ENCODE results near the gene ARHGAP10. TPM values are rescaled to one million over a fixed set of nuclear protein-coding genes. Genes with fewer than 3 reads are reported as not detected.
A peak's percentile ranks its signal among the peaks of the same experiment; 100 is the strongest.

ARHGAP10 gene
- total RNA-seq, 1 donor from 2014 or later, result 26.9 TPM

DNA sequence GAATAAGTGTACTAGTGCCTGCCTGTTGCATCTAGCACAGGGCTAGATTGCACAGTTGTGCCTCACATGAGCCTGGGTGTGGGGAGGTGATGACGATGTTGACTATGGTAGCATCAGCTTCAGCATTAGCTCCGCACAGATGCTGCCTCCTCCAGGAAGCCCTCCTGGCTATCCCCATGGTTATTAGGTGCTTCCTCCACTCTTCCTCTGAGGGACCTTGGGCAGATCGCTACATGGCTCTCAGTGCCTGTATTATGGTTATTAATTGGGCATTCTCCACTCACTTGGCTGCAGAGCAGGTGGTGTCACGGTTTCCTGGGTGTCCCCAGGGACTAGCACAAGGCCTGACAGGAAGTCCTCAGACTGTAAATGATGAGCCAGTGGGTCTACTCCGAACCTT, 325.6 kb downstream of the ARHGAP10 start:
- H3K4me1 ChIP-seq, result peaks cover 20% of the 10 kb centered on the region
- TF ChIP-seq CTCF (IDR thresholded peaks at IDR 0.05), result no peak
- no peak for ATAC-seq

GRCh38 chr4:148057984-148058859, 326.3 kb downstream of the ARHGAP10 start:
- H3K36me3 ChIP-seq, result peaks cover 5% of the 10 kb centered on the region
- DNase-seq (no peak), ATAC-seq (no peak)
- no peak overlapping the region for H3K27ac ChIP-seq
- no peaks in the 10 kb centered on the region for H3K27me3 ChIP-seq
- no peak for TF ChIP-seq CTCF (IDR thresholded peaks at IDR 0.05)
- no peaks in the 10 kb centered on the region for H3K9me3 ChIP-seq
- no peak overlapping the region for H3K4me3 ChIP-seq
- H3K4me1 ChIP-seq, result peaks cover 20% of the 10 kb centered on the region
- intact Hi-C loops (cut with DNase I), result no loop called here

More for the DNA sequence above, 325.6 kb downstream of the ARHGAP10 start:
- DNase-seq, result no peak
- no peak overlapping the region for H3K4me3 ChIP-seq
- H3K36me3 ChIP-seq, result no peaks in the 10 kb centered on the region
- H3K27me3 ChIP-seq, result no peaks in the 10 kb centered on the region
- H3K9me3 ChIP-seq, result no peaks in the 10 kb centered on the region
- intact Hi-C loops (cut with DNase I), result no loop called here
- H3K27ac ChIP-seq, result no peak overlapping the region

DNA sequence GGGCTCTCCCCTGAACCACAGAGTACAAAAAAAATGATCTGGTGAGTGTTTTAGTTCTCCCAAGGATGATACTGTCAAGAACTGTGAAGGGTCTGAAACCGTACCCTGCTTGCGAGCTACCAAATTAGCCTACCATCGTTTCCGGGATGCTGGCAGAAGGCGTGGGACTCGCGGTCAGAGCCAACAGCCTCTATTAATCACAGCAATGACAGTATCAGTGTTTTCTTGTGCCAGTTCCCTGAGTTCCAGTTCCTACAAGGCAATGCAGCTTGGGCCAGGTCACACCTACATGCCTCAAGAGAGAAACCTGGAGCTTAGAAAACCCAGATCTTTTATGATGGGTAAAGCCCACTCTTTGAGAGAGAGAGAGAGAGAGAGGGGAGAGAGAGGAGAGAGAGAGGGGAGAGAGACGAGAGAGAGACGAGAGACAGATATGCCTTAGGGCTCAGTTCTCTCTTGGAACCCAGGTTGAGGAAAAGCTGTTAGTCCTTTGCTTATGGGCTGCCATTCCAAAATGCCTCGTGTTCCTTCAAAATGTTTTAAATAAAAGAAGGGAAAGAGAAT, 327.8 kb downstream of the ARHGAP10 start:
- DNase-seq, result no peak
- ATAC-seq, result no peak
- no peaks in the 10 kb centered on the region for H3K27me3 ChIP-seq
- no peak for TF ChIP-seq CTCF (IDR thresholded peaks at IDR 0.05)
- intact Hi-C loops (cut with DNase I), result no loop called here
- peaks cover 17% of the 10 kb centered on the region for H3K36me3 ChIP-seq
- no peaks in the 10 kb centered on the region for H3K9me3 ChIP-seq
- H3K4me3 ChIP-seq, result no peak overlapping the region
- H3K27ac ChIP-seq, result no peak overlapping the region
- peaks cover 20% of the 10 kb centered on the region for H3K4me1 ChIP-seq

GRCh38 chr4:148060264-148061140, 328.6 kb downstream of the ARHGAP10 start:
- peaks cover 24% of the 10 kb centered on the region for H3K36me3 ChIP-seq
- peak overlapping the region; percentile 14 for H3K4me3 ChIP-seq

More at GRCh38 chr4:148060264-148061140, 328.6 kb downstream of the ARHGAP10 start:
- ATAC-seq, result peak; percentile 74
- no peak for TF ChIP-seq CTCF (IDR thresholded peaks at IDR 0.05)
- Histone ChIP-seq H3K9me3 (no peaks in the 10 kb centered on the region), H3K27ac (peak overlapping the region; percentile 56), H3K4me1 (peaks cover 20% of the 10 kb centered on the region), H3K27me3 (no peaks in the 10 kb centered on the region)
- DNase-seq, result no peak
- intact Hi-C loops (cut with DNase I), result no loop called here
